ENCODE data around the gene FBXO41. TPM values are rescaled to one million over a fixed set of nuclear protein-coding genes. Genes with fewer than 3 reads are reported as not detected.

Gene FBXO41
- total and polyA plus RNA-seq, 9 donors: 1.7 to 3.1 (median 2.9) TPM

GRCh38 chr2:73300926-73301325 lies 16.6 kb upstream of the FBXO41 start:
- Histone ChIP-seq H3K27ac (no peak overlapping the region), H3K27me3 (no peaks in the 10 kb centered on the region), H3K36me3 (no peaks in the 10 kb centered on the region), H3K4me1 (ENCODE audit: insufficient read depth) (no peaks in the 10 kb centered on the region), H3K4me3 (no peak overlapping the region), H3K9me3 (no peaks in the 10 kb centered on the region)
- intact Hi-C loops (cut with DNase I): no loop called here
- no peak for DNase-seq
- TF ChIP-seq EP300 (IDR thresholded peaks at IDR 0.05) (no peak), CTCF (IDR thresholded peaks at IDR 0.05) (no peak), POLR2A (IDR thresholded peaks at IDR 0.05) (no peak)
- 68 to 76% (median 72%) methylated on average over 3 of the region's 3 CpGs for WGBS, 3 donors

GRCh38 chr2:73297586-73297985 lies 13.3 kb upstream of the FBXO41 start:
- H3K9me3 ChIP-seq: no peaks in the 10 kb centered on the region

GRCh38 chr2:73297151-73297559 lies 12.9 kb upstream of the FBXO41 start:
- no peaks in the 10 kb centered on the region for H3K9me3 ChIP-seq
- 5 to 11% (median 8%) methylated on average over 2 of the region's 2 CpGs for WGBS, 3 donors
- no peak overlapping the region for H3K27ac ChIP-seq
- no peak for TF ChIP-seq POLR2A (IDR thresholded peaks at IDR 0.05)
- no peak for TF ChIP-seq EP300 (IDR thresholded peaks at IDR 0.05)
- no peak for TF ChIP-seq CTCF (IDR thresholded peaks at IDR 0.05)
- peaks cover 2% of the 10 kb centered on the region for H3K4me1 ChIP-seq (ENCODE audit: insufficient read depth)
- intact Hi-C loops (cut with DNase I): no loop called here
- no peak for DNase-seq
- no peaks in the 10 kb centered on the region for H3K36me3 ChIP-seq
- H3K4me3 ChIP-seq: no peak overlapping the region
- H3K27me3 ChIP-seq: peaks cover 7% of the 10 kb centered on the region

More at GRCh38 chr2:73297586-73297985, 13.3 kb upstream of the FBXO41 start:
- Histone ChIP-seq H3K27ac (no peak overlapping the region), H3K4me3 (no peak overlapping the region), H3K36me3 (no peaks in the 10 kb centered on the region), H3K27me3 (peaks cover 5% of the 10 kb centered on the region), H3K4me1 (ENCODE audit: insufficient read depth) (peaks cover 2% of the 10 kb centered on the region)
- no peak for DNase-seq
- WGBS, 3 donors: 44 to 54% (median 49%) methylated on average over 4 of the region's 4 CpGs
- intact Hi-C loops (cut with DNase I): no loop called here
- TF ChIP-seq CTCF (IDR thresholded peaks at IDR 0.05) (no peak), POLR2A (IDR thresholded peaks at IDR 0.05) (no peak), EP300 (IDR thresholded peaks at IDR 0.05) (no peak)

GRCh38 chr2:73295751-73296400 lies 11.6 kb upstream of the FBXO41 start:
- no peak overlapping the region for H3K27ac ChIP-seq

More at GRCh38 chr2:73295751-73296400, 11.6 kb upstream of the FBXO41 start:
- 25 to 34% (median 25%) methylated on average over 5 of the region's 5 CpGs for WGBS, 3 donors
- H3K9me3 ChIP-seq: no peaks in the 10 kb centered on the region
- no peak overlapping the region for H3K4me3 ChIP-seq
- no peaks in the 10 kb centered on the region for H3K36me3 ChIP-seq
- no peak for TF ChIP-seq CTCF (IDR thresholded peaks at IDR 0.05)
- no peak for TF ChIP-seq POLR2A (IDR thresholded peaks at IDR 0.05)
- TF ChIP-seq EP300 (IDR thresholded peaks at IDR 0.05): no peak
- DNase-seq: no peak
- H3K4me1 ChIP-seq (ENCODE audit: insufficient read depth): peaks cover 10% of the 10 kb centered on the region
- peaks cover 10% of the 10 kb centered on the region for H3K27me3 ChIP-seq
- intact Hi-C loops (cut with DNase I): no loop called here
